Left lung (tissue), 10 donors: ENCODE data around the gene MRPL32. TPM values are rescaled to one million over a fixed set of nuclear protein-coding genes. Genes with fewer than 3 reads are reported as not detected.

ENCODE experiments used
- ATAC-seq: fragments of 200-7000 bp; cut with Tn5 transposase; one replicate; pipeline ENCODE4 v1.9.1; 2020; ENCODE audit warnings: moderate library complexity
- DNase-seq, 4 donors: peaks; one replicate each; pipeline ENCODE4 v3.0.0-alpha.2; 2013 to 2020
- H3K27ac ChIP-seq, 2 donors: fragments of 200-600 bp; sonication (generic) in 1 of 2; one replicate each; pipeline versions ENCODE4 v1.5.0 to v1.8.0; 2020 to 2021
- H3K27me3 ChIP-seq, 2 donors: fragments of 200-600 bp; sonication (generic) in 1 of 2; one replicate each; pipeline versions ENCODE4 v1.5.0 to v1.8.0; 2020 to 2021
- H3K36me3 ChIP-seq, 2 donors: fragments of 200-600 bp; sonication (generic) in 1 of 2; one replicate each; pipeline versions ENCODE4 v1.5.0 to v1.8.0; 2020 to 2021
- H3K4me1 ChIP-seq, 2 donors: fragments of 200-600 bp; one replicate each; pipeline ENCODE4 v1.8.0; 2021
- H3K4me3 ChIP-seq, 2 donors: fragments of 200-600 bp; sonication (generic) in 1 of 2; one replicate each; pipeline versions ENCODE4 v1.5.0 to v1.8.0; 2020 to 2021; ENCODE audit warnings: mild to moderate bottlenecking in 1 of 2
- H3K9me3 ChIP-seq, 2 donors: fragments of 200-600 bp; sonication (generic) in 1 of 2; one replicate each; pipeline versions ENCODE4 v1.5.0 to v1.8.0; 2020 to 2021
- intact Hi-C, 2 donors: fragments of 100-400 bp; cut with DNase I; formaldehyde crosslinking; loops; one replicate each; pipeline versions ENCODE4 v1.11.2 to v1.14.2; 2022
- polyA plus RNA-seq, 6 donors: library from polyadenylated mRNA; unstranded; fragments of 120-200 nt; gene quantifications; one replicate each; pipeline ENCODE4 v1.2.1, GENCODE V29; 2013; ENCODE audit not compliant: insufficient read length in 6 of 6
- total RNA-seq, 2 donors: library from RNA; stranded (reverse); fragmentation: NEBNext Ultra II Directional; extraction: Animal tissue kit (Norgen Biotek cat#: 25700); gene quantifications; one replicate each; pipeline ENCODE4 v1.2.1, GENCODE V29; 2021
- TF ChIP-seq, protein P1 (sequence below), 2 donors: fragments of 200-600 bp; sonication (generic) in 1 of 2; IDR thresholded peaks; one replicate each; pipeline versions ENCODE4 v1.5.0 to v1.8.0; 2021; ENCODE audit warnings: antibody characterized with exemption in 2 of 2
- donor health status: DM: no; HTN: yes; CAD: no.
- donor health status: DM: no; HTN: no; CAD: no.

MRPL32 gene
- total and polyA plus RNA-seq, 8 donors, result 38.5 to 55.4 (median 53.8) TPM

DNA sequence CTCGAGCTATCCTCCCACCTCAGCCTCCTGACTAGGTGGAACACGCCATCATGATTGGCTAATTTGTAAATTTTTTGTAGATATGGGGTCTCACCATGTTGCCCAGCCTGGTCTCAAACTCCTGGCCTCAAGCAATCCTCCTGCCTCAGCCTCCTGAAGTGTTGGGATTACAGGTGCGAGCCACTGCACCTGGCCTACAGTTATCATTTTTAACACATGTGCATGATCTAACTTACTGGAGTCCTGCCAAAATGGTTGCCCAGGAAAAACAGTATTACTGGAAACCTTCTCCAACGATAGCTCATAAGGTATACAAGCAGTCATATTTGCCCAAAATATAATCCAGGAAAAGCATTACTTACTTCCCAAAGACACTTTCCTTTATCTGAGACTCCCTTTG is 20.2 kb downstream of the MRPL32 start:
- ATAC-seq, result no peak
- Histone ChIP-seq H3K9me3 (peaks cover 0 to 7% of the 10 kb centered on the region in 2 donors), H3K36me3 (no peaks in the 10 kb centered on the region), H3K4me1 (no peaks in the 10 kb centered on the region), H3K4me3 (no peak overlapping the region), H3K27ac (no peak overlapping the region), H3K27me3 (no peaks in the 10 kb centered on the region)
- TF ChIP-seq, protein P1, sequence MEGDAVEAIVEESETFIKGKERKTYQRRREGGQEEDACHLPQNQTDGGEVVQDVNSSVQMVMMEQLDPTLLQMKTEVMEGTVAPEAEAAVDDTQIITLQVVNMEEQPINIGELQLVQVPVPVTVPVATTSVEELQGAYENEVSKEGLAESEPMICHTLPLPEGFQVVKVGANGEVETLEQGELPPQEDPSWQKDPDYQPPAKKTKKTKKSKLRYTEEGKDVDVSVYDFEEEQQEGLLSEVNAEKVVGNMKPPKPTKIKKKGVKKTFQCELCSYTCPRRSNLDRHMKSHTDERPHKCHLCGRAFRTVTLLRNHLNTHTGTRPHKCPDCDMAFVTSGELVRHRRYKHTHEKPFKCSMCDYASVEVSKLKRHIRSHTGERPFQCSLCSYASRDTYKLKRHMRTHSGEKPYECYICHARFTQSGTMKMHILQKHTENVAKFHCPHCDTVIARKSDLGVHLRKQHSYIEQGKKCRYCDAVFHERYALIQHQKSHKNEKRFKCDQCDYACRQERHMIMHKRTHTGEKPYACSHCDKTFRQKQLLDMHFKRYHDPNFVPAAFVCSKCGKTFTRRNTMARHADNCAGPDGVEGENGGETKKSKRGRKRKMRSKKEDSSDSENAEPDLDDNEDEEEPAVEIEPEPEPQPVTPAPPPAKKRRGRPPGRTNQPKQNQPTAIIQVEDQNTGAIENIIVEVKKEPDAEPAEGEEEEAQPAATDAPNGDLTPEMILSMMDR (IDR thresholded peaks at IDR 0.05), result no peak
- no peak for DNase-seq
- intact Hi-C loops, result no loop called here

DNA sequence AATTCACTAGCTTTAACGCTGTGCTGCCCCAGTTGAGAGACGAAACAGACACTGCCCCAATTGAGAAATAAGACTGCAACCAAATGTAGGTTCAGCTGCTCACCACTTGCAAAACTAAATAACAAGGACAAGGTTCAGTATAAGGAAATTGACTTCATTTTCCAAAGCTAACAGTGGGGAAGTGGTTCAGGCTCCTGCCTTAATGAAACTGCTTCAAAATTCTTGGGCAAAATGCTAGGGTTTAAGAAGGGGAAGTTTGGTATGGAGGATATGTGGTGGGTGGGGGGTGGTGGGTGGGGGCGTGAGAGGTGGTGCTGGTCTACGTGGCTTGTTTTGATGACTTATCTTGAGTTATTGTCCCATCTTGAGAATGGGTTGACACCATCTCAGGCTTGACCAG is 21.8 kb downstream of the MRPL32 start:
- peaks cover 0 to 7% of the 10 kb centered on the region in 2 donors for H3K9me3 ChIP-seq
- H3K27ac ChIP-seq, result no peak overlapping the region
- H3K4me3 ChIP-seq, result no peak overlapping the region
- H3K27me3 ChIP-seq, result no peaks in the 10 kb centered on the region
- H3K36me3 ChIP-seq, result no peaks in the 10 kb centered on the region
- TF ChIP-seq, protein P1 (IDR thresholded peaks at IDR 0.05), result no peak
- H3K4me1 ChIP-seq, result no peaks in the 10 kb centered on the region
- no peak for ATAC-seq
- intact Hi-C loops, result no loop called here
- no peak for DNase-seq

DNA sequence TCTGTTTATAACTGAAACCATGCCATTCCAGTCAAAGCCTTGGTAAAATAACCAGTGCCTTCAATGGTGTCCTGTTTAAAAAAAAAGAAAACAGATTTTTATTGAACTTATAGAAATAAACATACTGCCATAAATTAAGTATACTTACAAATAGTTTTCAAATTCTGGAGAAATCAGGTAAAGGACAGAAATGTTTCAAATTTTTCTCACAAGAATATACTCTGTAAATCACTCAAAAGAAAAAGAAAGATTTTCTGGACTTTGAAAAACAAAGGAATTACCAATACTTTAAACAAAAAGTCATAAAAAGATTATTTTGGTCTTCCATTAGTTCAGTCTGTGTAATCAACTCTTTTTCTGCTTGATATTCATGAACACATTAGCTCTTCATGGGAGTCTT is 23.9 kb downstream of the MRPL32 start:
- intact Hi-C loops, result no loop called here
- peaks cover 0 to 7% of the 10 kb centered on the region in 2 donors for H3K9me3 ChIP-seq
- no peak for DNase-seq
- no peaks in the 10 kb centered on the region for H3K4me1 ChIP-seq
- no peak overlapping the region for H3K27ac ChIP-seq
- TF ChIP-seq, protein P1 (IDR thresholded peaks at IDR 0.05), result no peak
- no peaks in the 10 kb centered on the region for H3K36me3 ChIP-seq
- H3K4me3 ChIP-seq, result no peak overlapping the region
- H3K27me3 ChIP-seq, result no peaks in the 10 kb centered on the region
- ATAC-seq, result no peak

DNA sequence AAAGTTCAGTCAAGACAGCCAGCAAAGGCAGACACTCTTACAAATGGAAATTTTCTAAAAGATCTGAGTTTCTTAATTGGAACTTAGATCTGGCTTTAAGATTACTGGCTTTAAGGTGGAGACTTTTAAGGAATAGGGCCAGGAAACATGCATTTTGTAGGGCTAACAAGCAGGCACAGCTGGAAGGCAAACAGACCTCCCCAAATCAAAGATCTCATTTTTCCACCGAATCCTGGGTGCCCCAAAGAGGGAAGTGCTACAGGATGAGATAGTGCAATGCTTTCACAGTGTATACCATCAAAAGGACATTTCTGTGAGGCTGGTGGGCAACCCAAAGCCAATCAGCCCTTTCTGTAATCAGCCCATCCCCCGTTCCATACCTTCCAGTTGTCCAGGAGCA is 27.4 kb downstream of the MRPL32 start:
- Histone ChIP-seq H3K27ac (no peak overlapping the region), H3K36me3 (no peaks in the 10 kb centered on the region), H3K9me3 (peaks cover 0 to 7% of the 10 kb centered on the region in 2 donors), H3K4me1 (no peaks in the 10 kb centered on the region), H3K27me3 (no peaks in the 10 kb centered on the region), H3K4me3 (no peak overlapping the region)
- intact Hi-C loops, result no loop called here
- DNase-seq (no peak), ATAC-seq (no peak)
- TF ChIP-seq, protein P1 (IDR thresholded peaks at IDR 0.05), result no peak

DNA sequence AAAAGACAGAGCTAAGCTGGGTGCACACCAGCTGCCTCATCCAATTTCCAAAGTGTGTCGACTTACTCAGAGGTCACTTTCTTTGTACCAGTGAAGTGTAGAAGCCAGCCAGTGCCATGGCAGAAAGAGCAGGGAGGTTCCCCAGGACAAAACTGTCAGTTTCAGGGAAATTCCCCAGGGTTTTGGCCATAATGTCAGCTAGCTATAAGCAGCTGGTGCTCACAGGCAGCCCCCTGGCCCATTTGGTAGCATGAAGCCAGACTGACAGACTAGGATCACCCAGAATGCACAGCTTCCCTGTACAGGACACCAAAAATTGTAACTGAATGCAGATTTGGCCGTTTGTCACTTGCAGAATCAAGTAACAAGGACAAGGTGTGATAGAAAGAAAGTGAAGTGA is 28.6 kb downstream of the MRPL32 start:
- H3K27ac ChIP-seq, result no peak overlapping the region
- TF ChIP-seq, protein P1 (IDR thresholded peaks at IDR 0.05), result no peak
- no peaks in the 10 kb centered on the region for H3K36me3 ChIP-seq
- ATAC-seq (no peak), DNase-seq (no peak)
- H3K4me1 ChIP-seq, result no peaks in the 10 kb centered on the region
- H3K27me3 ChIP-seq, result no peaks in the 10 kb centered on the region
- intact Hi-C loops, result no loop called here
- H3K9me3 ChIP-seq, result peaks cover 0 to 7% of the 10 kb centered on the region in 2 donors
- no peak overlapping the region for H3K4me3 ChIP-seq
